HG02938 (cell line): Measurements from ENCODE around the gene ACACA.

Experiments used
- ATAC-seq: cut with Tn5 transposase; IDR thresholded peaks from one replicate; pipeline ENCODE4 v1.9.1; 2021; ENCODE audit warnings: mild to moderate bottlenecking, moderate library complexity; ENCODE audit not compliant: unreplicated experiment

The ACACA gene

GRCh38 chr17:37142294-37142896, 264.2 kb downstream of the ACACA start:
- ATAC-seq, result no peak

- no peak for ATAC-seq
Observed at GRCh38 chr17:37138571-37139120, 268.0 kb downstream of the ACACA start.

DNA sequence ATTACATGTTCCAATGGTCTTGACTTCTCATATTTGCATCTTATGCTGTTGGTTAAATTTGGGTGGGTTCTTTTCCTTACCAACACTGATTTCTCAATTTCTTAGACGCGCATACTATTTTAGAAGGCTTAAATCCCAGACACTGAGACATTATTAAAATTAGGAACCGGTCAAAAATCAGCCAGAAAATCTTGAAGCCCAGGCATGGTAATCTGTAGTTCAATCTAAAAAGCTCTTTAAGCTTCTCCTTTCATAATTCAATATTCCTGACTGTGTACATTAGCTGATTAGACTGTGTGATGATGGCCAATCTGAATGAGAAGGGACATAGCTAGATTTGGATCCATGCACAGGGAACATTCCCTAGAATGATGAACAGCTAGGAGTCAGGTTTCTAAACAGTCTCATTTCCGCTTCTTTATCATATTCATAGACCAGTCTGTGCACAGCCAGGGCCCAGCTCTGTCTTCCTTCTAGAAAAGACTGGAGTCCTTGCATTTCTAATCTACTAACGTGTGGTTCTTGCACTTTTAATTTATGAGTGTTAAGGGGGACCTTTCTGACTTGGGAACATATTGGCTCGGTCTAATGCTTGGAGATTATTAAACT, 268.6 kb downstream of the ACACA start:
- ATAC-seq, result no peak

DNA sequence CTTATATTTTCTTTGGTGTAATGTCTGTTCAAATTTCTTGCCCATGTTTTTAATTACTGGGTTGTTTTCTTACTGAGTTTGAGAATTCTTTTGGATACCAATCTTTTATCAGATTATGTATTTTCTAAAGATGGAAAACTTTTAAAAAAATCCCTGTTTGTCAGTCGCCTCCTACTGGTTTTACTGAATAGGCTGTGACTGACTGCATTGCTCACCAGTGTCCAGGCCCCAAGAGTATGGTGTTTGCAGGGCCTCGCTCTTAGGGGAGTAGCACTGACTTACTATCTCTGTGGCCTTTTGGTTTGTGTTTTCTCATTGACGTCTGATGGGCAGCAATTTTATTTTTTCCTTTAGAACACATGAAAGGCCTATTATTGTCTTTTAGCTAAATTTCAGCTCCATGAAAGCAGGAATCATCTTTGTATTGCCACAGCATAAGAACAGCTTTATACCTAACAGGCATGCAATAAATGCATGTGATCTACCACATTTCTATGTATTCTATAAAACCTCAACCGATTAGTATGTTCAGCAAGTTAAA, 269.5 kb downstream of the ACACA start:
- no peak for ATAC-seq

- no peak for ATAC-seq
Observed at GRCh38 chr17:37135576-37135975, 271.1 kb downstream of the ACACA start.

GRCh38 chr17:37134050-37134449, 272.6 kb downstream of the ACACA start:
- ATAC-seq, result no peak

DNA sequence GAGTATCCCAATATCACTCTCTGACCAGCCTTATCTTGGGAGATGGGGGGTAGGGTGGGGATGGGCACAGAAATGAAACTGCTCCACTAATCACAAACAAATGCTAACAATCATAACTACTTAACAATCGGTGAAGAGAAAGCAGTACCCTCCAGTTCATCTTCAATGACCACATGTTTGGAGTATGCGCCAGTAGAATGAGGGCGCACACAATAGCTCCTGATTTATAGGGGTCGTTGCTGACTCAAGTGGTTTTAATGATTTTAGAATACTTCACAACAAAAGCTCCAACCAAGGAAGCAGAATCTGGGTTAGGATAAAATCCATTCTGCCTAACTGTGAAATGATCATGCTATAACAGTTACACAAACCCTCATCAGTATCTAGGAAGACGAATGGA, 273.5 kb downstream of the ACACA start:
- ATAC-seq, result no peak

DNA sequence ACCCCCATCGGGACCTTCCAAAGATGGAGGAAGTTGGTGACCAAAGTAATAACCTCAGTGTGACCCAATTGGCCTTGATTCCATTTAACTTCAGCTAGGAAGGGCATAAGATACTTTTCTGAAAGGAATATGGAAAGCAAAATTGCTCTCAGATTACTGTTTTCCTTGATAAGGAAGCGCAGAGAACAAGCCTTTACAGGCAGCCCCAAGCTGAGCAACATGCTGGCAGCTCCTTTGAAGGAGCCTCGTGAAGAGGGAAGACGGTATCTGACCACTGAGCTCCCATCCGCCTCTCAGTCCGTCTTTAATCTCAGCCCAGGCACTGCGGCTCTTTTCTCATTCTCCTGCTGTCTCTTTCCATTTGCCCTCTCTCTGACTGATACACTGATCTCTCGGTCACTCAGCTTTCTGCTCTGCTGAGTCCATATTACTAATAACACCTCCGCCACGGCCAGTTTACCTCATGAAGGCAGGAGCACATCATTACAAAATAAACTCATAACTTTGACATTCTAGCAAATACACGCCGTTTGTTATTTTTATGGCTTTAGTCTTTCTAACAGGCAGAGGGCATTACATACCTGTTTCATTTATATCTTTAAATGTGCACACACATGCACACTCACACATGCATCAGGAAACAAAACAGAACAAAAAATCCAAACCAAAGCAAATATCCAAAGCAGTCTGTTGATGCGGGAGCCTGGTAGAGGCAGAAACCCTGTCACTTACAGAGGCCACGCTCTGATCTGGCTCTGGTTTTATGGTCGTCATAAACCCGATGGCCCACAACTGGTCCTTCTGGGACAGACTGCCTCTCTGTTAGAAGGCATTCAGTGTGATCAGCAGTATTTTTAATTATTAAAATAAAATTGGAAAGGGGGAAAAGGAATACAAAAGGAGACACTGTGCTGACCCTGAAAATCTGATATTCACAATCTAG, 274.7 kb downstream of the ACACA start:
- ATAC-seq, result no peak

- no peak for ATAC-seq
Observed at GRCh38 chr17:37130984-37131446, 275.6 kb downstream of the ACACA start.

- no peak for ATAC-seq
Observed at GRCh38 chr17:37124821-37125173, 281.8 kb downstream of the ACACA start.

DNA sequence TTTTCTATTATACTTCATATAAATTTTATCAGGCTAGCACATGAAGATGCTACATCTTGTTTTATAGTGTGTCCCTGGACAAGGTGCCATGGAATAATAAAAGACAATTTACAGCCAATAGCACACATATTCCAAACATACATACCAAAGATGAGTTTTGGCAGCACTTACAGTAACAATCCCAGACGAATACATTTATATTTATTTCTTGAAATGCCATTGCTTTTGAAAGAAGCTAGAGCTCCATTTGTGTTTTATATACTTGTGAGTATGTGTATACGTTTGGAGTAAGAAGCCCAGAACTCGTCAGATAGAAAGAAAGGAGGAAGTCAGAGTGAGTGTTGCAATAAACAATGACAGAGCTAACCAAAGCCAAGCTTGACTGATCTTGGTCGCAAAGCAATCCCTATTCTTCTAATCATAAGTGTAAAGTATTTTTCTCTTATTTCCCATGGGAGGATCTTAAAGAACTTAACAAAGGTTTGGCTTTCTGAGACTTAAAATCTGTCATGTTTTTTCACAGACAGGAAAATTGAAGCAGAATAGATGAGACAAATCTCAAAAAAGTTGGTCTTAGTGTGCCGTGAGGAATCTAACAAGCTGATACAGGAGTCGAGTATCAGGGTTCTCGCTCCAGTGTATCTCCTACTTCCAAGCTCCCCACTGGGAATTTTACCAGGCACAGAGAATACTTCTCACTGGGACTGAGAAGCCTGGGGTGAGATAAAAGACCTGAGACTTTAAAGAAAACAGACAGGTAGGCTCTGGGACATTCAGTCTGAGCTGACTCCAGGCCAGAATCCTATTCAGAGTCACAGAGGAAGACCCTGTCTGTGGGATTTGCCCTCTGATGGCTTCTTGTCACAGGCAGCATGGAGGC, 282.5 kb downstream of the ACACA start:
- ATAC-seq, result no peak

GRCh38 chr17:37123386-37123785, 283.2 kb downstream of the ACACA start:
- ATAC-seq, result no peak

DNA sequence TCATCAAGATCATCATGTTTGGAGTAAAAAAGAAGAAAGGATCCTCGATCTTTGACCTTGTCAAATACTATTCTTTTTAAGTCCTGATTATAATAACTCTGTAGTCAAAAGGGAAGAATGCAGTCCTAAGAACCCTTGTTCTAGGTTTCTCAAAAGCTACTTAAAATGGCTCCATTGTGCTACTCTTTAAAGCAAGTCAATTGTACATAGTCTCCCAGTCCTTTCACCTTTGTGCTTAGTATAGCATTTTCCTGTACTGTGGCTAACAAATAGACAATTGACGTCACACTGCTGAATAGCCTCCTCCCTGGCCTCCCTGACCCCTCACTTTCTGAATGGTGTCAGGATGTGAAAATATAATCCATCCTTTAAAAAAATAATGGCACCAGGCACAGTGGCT, 285.0 kb downstream of the ACACA start:
- no peak for ATAC-seq

- no peak for ATAC-seq
Observed at GRCh38 chr17:37118366-37119137, 288.1 kb downstream of the ACACA start.

DNA sequence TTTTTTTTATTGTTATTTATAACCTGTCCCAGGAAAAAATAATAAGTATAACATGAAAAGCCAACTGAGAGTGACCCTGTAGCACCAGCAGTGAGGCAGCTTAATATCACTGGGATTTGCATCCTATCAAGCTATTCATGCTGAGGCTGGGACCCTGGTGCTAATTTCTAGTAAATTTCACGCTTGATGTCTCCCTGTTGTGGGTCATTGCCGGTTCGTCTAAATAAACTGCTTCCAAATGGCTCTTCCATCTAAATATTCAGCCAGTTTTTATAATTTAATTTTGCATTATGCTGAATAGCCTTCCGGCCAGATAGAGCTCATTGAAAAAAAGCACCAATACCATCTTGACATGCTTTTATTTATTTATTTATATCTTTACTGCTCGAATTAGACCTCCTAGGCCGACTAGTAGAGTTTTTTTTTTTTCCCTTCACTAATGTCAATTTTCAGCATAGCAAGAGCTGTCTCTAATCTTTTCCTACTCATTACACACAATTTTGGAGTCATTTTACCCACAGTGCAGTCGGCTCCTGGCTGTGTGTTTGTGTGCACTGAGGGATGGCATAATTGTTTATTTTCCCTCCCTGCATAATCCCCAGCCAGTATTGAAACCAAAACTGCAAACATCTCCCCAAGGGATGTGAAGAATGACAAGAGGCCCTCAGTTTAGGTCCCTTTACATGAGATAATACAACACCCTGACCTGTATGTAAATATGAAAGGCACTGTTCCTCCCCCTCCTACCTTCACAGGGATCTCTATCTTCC, 289.1 kb downstream of the ACACA start:
- ATAC-seq, result no peak

- no peak for ATAC-seq
Observed at GRCh38 chr17:37116671-37117185, 289.9 kb downstream of the ACACA start.

DNA sequence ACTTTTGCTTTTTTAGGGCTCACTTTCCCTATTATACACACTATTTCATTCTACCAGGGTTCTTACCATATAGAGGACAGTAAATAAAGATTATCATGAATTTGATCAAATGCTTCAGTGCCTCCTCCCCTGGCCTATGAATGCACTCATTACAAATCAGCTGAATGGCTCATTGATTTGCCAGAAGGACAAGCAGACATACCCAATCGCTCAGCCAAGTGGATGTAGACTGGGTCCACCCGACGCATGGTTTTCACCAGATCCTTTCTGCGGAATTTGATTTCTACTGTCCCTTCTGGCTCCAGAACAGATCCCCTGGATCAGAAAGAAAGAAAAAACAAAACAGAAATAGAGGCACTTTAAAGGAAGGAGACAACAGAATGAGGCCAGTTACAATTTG, 295.3 kb downstream of the ACACA start:
- ATAC-seq, result no peak

- ATAC-seq, result no peak
Observed at GRCh38 chr17:37110746-37111145, 295.9 kb downstream of the ACACA start.
